A673 (cell line): ENCODE results near the gene NEGR1.

Experiments
- CTCF ChIP-seq: fragments of 300-800, 200-600 bp; sonication (generic); conservative IDR thresholded peaks from 2 replicates; pipeline ENCODE4 v1.5.1; 2017; ENCODE audit warnings: low read depth, mild to moderate bottlenecking, antibody characterized with exemption, low read length, moderate library complexity, mixed read lengths
- EZH2 ChIP-seq: fragments of 200-600 bp; sonication (generic); IDR thresholded peaks from 2 replicates; pipeline ENCODE4 v1.6.1; 2017; ENCODE audit warnings: borderline replicate concordance, low read depth, mild to moderate bottlenecking, mixed read lengths, antibody characterized with exemption, low read length; ENCODE audit not compliant: poor library complexity, severe bottlenecking

- TF ChIP-seq CTCF (no peak), EZH2 (no peak)
Observed at GRCh38 chr1:71640998-71641397, 641.3 kb downstream of the NEGR1 start.
